Mucosa of descending colon (tissue), 3 donors: ENCODE measurements around the gene TULP4. TPM values are rescaled to one million over a fixed set of nuclear protein-coding genes. Genes with fewer than 3 reads are reported as not detected.
"Not testable (repeated sequence)": the region's sequence is repeated elsewhere in the genome, so short reads cannot be mapped to it uniquely, and the experiment has no call there.

Source experiments
- ATAC-seq: fragments of 200-7000 bp; cut with Tn5 transposase; one replicate; pipeline ENCODE4 v1.9.1; 2020; ENCODE audit warnings: mild to moderate bottlenecking, moderate library complexity
- DNase-seq, 3 donors: peaks; one replicate each; pipeline ENCODE4 v3.0.0-alpha.2; 2020
- H3K36me3 ChIP-seq: fragments of 200-600 bp; one replicate; pipeline ENCODE4 v1.8.0; 2021; ENCODE audit warnings: low read depth, mild to moderate bottlenecking
- H3K4me1 ChIP-seq: fragments of 200-600 bp; one replicate; pipeline ENCODE4 v1.8.0; 2021; ENCODE audit warnings: low read depth, mild to moderate bottlenecking
- H3K4me3 ChIP-seq: fragments of 200-600 bp; one replicate; pipeline ENCODE4 v1.8.0; 2021; ENCODE audit warnings: mild to moderate bottlenecking
- H3K9me3 ChIP-seq: fragments of 200-600 bp; one replicate; pipeline ENCODE4 v1.8.0; 2021; ENCODE audit warnings: mild to moderate bottlenecking
- intact Hi-C, 2 donors: fragments of 100-400 bp; cut with DNase I in 1 of 2; cut with micrococcal nuclease in 1 of 2; formaldehyde crosslinking; loops; one replicate each; pipeline versions ENCODE4 v1.11.0 to v1.11.1; 2022; cut with DNase I, micrococcal nuclease
- total RNA-seq, 3 donors: library from RNA; stranded (reverse); fragmentation: NEBNext Ultra II Directional in 2 of 3; extraction: Animal tissue kit (Norgen Biotek cat#: 25700) in 2 of 3; gene quantifications; one replicate each; pipeline versions ENCODE4 v1.2.1 to v1.2.4, GENCODE V29; 2021 to 2023
- TF ChIP-seq, protein P1 (sequence below): fragments of 200-600 bp; IDR thresholded peaks from one replicate; pipeline ENCODE4 v1.8.0; 2022; ENCODE audit warnings: antibody characterized with exemption, mild to moderate bottlenecking
- donor health status: DM: no; HTN: no; CAD: no; lungs with moderate emphysema.
- donor health status: DM: no; HTN: no; CAD: no.
- donor health status: DM: no; HTN: yes; CAD: no.

The TULP4 gene
- total RNA-seq, 3 donors from 2014 or later = 70.4 to 122 (median 83.6) TPM

DNA sequence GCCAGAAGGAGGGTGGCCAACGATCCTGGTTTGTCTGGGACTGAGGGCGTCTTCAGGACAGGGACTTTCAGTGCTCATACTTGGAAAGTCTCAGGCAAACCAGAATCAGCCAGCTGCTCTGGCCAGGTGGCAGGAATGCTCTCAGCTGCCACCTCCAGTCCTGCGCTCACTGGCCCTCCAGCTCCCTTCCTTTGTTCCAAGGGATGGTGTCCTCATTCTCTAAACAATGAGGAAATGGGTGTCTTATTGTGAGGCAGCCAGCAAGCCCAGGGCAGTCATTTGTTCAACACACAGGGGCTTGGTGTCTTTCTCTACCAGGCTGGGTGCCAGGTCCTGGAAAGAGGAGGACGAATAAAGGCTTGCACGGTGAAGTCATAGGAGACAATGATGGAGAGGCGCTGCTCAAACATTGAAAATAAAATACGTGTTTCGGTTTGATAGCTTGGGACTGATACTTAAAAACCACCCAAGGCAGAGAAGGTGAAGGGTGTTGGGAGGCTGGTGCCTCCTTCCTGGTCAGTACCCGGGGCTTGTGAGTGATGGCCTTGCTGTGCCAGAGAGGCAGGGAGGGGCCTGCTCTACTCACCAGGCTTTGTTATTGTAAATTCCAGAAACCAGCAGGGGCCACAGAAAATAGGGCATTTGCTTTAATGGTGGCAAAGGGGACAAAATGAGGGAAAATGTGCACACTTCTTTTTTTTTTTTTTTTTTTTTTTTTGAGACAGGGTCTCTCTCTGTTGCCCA, 236.3 kb downstream of the TULP4 start:
- TF ChIP-seq, protein P1, sequence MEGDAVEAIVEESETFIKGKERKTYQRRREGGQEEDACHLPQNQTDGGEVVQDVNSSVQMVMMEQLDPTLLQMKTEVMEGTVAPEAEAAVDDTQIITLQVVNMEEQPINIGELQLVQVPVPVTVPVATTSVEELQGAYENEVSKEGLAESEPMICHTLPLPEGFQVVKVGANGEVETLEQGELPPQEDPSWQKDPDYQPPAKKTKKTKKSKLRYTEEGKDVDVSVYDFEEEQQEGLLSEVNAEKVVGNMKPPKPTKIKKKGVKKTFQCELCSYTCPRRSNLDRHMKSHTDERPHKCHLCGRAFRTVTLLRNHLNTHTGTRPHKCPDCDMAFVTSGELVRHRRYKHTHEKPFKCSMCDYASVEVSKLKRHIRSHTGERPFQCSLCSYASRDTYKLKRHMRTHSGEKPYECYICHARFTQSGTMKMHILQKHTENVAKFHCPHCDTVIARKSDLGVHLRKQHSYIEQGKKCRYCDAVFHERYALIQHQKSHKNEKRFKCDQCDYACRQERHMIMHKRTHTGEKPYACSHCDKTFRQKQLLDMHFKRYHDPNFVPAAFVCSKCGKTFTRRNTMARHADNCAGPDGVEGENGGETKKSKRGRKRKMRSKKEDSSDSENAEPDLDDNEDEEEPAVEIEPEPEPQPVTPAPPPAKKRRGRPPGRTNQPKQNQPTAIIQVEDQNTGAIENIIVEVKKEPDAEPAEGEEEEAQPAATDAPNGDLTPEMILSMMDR = no peak
- Histone ChIP-seq H3K4me1 (no peaks in the 10 kb centered on the region), H3K4me3 (no peak overlapping the region), H3K36me3 (no peaks in the 10 kb centered on the region), H3K9me3 (no peaks in the 10 kb centered on the region)
- ATAC-seq (no peak), DNase-seq (no peak)
- intact Hi-C loops = no loop called here

DNA sequence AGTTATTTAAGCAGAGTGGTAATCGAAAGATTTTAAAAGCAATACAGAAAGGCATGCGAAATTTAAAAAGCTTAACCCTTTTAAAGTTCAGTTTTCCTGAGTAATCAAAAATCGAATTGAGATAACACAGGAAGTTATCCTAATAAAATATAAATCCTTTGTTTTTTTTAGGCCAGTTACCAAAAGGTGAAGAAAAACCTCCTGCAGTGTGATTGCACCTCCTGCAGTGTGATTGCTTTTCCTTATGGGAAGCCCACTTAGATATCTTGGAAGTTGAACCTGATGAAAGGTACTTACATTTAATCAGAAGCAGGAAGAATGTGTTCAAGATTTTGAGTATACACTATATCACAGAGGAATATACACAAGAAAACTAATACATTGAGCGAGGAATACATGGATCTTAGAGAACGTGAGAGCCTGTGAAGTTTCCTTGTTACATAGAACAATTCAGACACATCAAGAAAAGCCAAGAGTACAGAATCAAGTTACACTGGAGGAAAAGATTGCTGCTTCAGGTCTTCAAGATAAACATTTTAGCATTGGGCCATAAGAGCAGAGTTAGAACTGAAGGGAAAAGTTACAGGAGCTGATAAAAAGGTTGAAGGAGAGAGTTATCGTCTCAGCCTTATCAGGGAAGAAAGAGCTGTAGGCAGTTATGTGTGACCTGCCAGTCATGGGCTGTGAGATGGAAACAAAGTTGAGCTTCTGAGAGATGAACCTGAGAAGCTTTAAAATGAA, 240.0 kb downstream of the TULP4 start:
- Histone ChIP-seq H3K4me3 (no peak overlapping the region), H3K9me3 (no peaks in the 10 kb centered on the region), H3K4me1 (peaks cover 5% of the 10 kb centered on the region), H3K36me3 (no peaks in the 10 kb centered on the region)
- TF ChIP-seq, protein P1 = no peak
- ATAC-seq (no peak), DNase-seq (no peak)
- intact Hi-C loops = no loop called here

DNA sequence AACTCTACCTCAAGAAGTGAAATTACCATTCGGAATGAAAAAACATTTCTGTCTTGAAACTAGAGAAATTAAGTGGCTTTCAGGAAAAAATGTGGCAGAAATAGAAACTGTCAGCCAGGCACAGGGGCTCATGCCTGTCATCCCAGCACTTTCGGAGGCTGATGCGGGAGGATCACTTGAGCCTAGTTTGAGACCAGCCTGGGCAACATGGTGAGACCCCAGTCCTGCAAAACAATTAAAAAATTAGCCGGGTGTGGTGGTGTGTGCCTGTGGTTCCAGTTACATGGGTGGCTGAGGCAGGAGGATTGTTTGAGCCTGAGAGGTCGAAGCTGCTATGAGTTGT, 240.5 kb downstream of the TULP4 start:
- H3K4me3 ChIP-seq = no peak overlapping the region
- peaks cover 5% of the 10 kb centered on the region for H3K4me1 ChIP-seq
- no peak for DNase-seq
- H3K9me3 ChIP-seq = no peaks in the 10 kb centered on the region
- H3K36me3 ChIP-seq = no peaks in the 10 kb centered on the region
- intact Hi-C loops = no loop called here
- no peak for ATAC-seq
- TF ChIP-seq, protein P1 = no peak

DNA sequence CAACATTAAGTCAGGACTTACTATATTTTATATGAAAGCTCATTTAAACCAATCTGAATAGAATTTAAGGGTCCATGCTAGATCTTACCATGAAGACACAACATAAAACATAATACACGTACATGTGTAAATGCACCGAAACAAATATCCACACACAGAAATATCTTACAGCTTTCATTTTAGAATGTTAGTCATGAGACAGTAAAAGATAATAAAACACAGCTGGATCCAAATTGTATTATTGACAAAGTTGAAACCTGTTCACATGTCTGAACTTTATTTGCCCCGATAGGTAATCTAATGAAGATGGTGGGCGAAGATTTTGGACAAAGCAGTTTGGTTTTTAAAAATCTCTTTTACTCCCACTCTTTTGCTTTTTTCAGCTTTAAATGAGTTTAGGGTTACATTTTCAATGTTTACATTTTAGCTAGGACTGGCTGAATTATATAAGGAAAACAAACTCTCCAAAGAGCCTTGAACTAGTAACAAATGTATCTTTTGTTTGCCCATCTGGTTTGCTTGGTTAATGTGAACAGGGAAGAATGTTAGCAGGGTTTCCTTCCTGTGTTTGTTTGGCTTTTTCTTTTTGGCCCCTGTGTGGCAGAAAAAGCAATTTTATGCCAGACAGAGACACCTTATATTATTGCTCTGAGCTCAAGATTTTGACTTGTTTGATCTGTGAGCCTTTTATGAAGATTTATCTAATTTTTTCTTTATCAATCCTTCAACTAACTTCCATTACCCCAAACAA, 242.5 kb downstream of the TULP4 start:
- TF ChIP-seq, protein P1 = no peak
- H3K36me3 ChIP-seq = no peaks in the 10 kb centered on the region
- no peak for DNase-seq
- no peaks in the 10 kb centered on the region for H3K9me3 ChIP-seq
- H3K4me1 ChIP-seq = peaks cover 5% of the 10 kb centered on the region
- intact Hi-C loops = no loop called here
- H3K4me3 ChIP-seq = no peak overlapping the region
- peak; percentile 54 for ATAC-seq

DNA sequence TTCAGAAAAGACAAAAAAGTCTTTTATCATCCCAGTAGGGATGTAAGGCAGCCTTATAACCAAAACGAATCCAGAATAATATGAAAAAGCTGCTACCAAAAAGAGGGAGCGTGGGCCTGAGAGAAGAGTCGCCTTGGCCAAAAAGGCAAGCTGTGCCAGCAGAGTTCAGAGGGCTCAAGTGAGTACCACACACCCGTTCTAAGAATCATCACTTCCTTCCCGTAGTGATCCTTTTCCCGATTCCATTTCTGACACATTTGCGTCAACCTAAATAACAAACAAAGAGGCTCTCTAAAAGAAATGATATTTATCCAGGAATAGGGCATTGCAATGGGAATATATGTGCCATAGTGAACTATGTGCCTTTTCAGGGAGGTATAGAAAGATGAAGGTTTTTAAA, 243.8 kb downstream of the TULP4 start:
- ATAC-seq = no peak
- no peaks in the 10 kb centered on the region for H3K9me3 ChIP-seq
- intact Hi-C loops = no loop called here

DNA sequence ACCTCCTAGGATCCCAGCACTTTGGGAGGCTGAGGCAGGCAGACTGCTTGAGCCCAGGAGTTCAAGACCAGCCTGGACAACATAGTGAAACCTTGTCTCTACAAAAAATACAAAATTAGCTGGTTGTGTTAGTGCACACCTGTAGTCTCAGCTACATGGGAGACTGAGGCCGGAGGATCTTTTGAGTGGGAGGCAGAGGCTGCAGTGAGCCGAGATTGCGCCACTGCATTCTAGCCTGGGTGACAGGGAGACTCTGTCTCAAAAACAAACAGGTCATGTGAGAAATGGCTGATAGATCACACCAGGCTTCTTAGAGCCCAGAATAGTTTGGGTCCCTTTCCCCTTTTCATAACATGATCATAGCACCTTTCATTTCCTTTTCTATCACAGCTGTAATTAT, 244.8 kb downstream of the TULP4 start:
- H3K36me3 ChIP-seq, H3K4me3 ChIP-seq, DNase-seq, intact Hi-C loops, ATAC-seq, H3K9me3 ChIP-seq: not testable (repeated sequence)
- H3K4me1 ChIP-seq = peaks cover 18% of the 10 kb centered on the region

More for the DNA sequence above, 243.8 kb downstream of the TULP4 start:
- TF ChIP-seq, protein P1 = no peak
- Histone ChIP-seq H3K4me1 (peaks cover 8% of the 10 kb centered on the region), H3K4me3 (no peak overlapping the region), H3K36me3 (no peaks in the 10 kb centered on the region)
- no peak for DNase-seq
